Cardiac muscle cell (in vitro differentiated cells and primary cell): Measurements from ENCODE around the gene FAM83C. TPM values are rescaled to one million over a fixed set of nuclear protein-coding genes. Genes with fewer than 3 reads are reported as not detected.

Experiments
- DNase-seq, 2 donors: peaks; one replicate each; pipeline versions ENCODE4 v3.0.0 to v3.0.0-alpha.2; 2010 to 2017; ENCODE audit warnings: low read depth in 1 of 2, low spot score in 1 of 2
- H3K27ac ChIP-seq: fragments of 200-600 bp; sonication (generic); 2 replicates; pipeline ENCODE4 v1.5.1; 2016
- H3K27me3 ChIP-seq: fragments of 200-600 bp; sonication (generic); 2 replicates; pipeline ENCODE4 v1.6.0; 2016; ENCODE audit warnings: control low read depth
- H3K36me3 ChIP-seq: fragments of 200-600 bp; sonication (generic); 2 replicates; pipeline ENCODE4 v1.5.1; 2016; ENCODE audit warnings: control low read depth
- H3K4me1 ChIP-seq: fragments of 200-600 bp; sonication (generic); 2 replicates; pipeline ENCODE4 v1.8.1; 2017; ENCODE audit warnings: low read depth, mild to moderate bottlenecking, mixed run types
- H3K4me3 ChIP-seq: fragments of 200-600 bp; sonication (generic); 2 replicates; pipeline ENCODE4 v1.5.1; 2016; ENCODE audit warnings: mild to moderate bottlenecking
- H3K9me3 ChIP-seq: fragments of 200-600 bp; sonication (generic); 2 replicates; pipeline ENCODE4 v1.5.1; 2017; ENCODE audit warnings: low read depth, mild to moderate bottlenecking, control low read depth
- CTCF ChIP-seq: IDR thresholded peaks from 2 replicates; pipeline ENCODE4 v1.5.1; 2012; ENCODE audit warnings: low read depth, mild to moderate bottlenecking, low read length
- polyA plus RNA-seq: library from polyadenylated mRNA; unstranded; fragments of >200 nt; fragmentation: Nextera tagmentation; extraction: Ambion mirVana; gene quantifications from 2 replicates; pipeline ENCODE4 v1.2.1, GENCODE V29; 2016
- total RNA-seq: library from RNA; depleted of rRNA; stranded (reverse); fragments of >200 nt; gene quantifications from 2 replicates; pipeline ENCODE4 v1.2.3, GENCODE V29; 2016

The FAM83C gene
- total and polyA plus RNA-seq, 2 experiments from 2014 or later = not detected

DNA sequence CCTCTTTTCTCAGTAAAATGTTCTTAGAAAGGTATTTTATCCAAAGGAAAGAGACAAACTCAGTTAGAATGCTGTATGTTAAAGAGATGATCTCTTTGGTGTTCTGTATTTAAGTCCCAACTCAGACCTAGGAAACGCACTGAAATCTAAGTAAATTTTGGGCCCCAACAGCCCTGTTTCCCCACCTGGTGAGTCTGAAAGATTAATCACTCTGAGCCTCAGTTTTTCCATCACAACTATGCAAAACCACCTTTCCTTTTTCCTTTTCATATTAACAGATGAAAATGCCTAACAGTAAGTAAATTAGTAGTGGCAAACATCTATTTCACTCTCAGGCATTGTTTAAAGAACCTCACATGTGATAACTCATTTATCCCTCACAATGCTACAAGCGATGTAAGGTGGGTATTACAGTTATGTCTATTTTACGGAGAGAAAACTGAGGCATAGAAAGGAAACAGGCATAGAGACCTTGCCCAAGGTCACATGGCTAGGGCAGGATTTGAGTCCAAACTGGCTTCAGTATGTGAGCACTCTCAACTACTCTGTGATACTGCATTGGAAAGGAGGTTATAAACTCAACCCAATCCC is 36.0 kb upstream of the FAM83C start:
- Histone ChIP-seq H3K4me3 (no peak overlapping the region), H3K36me3 (no peaks in the 10 kb centered on the region), H3K27me3 (no peaks in the 10 kb centered on the region), H3K4me1 (peaks cover 5% of the 10 kb centered on the region), H3K27ac (no peak overlapping the region), H3K9me3 (no peaks in the 10 kb centered on the region)
- no peak for DNase-seq
- no peak for TF ChIP-seq CTCF

- H3K27ac ChIP-seq = peak overlapping the region; percentile 40
- H3K27me3 ChIP-seq = no peaks in the 10 kb centered on the region
- no peak overlapping the region for H3K4me3 ChIP-seq
- no peaks in the 10 kb centered on the region for H3K36me3 ChIP-seq
- H3K9me3 ChIP-seq = no peaks in the 10 kb centered on the region
- TF ChIP-seq CTCF = no peak
- peak in 1 of 2 donors; percentile 34 for DNase-seq
- H3K4me1 ChIP-seq = peaks cover 5% of the 10 kb centered on the region
These were observed 35.1 kb upstream of the FAM83C start for GRCh38 chr20:35327074-35327976.

GRCh38 chr20:35326740-35327073 is 34.5 kb upstream of the FAM83C start:
- Histone ChIP-seq H3K27ac (no peak overlapping the region), H3K36me3 (no peaks in the 10 kb centered on the region), H3K4me3 (no peak overlapping the region), H3K27me3 (no peaks in the 10 kb centered on the region), H3K4me1 (peaks cover 5% of the 10 kb centered on the region), H3K9me3 (no peaks in the 10 kb centered on the region)
- DNase-seq = no peak
- no peak for TF ChIP-seq CTCF

DNA sequence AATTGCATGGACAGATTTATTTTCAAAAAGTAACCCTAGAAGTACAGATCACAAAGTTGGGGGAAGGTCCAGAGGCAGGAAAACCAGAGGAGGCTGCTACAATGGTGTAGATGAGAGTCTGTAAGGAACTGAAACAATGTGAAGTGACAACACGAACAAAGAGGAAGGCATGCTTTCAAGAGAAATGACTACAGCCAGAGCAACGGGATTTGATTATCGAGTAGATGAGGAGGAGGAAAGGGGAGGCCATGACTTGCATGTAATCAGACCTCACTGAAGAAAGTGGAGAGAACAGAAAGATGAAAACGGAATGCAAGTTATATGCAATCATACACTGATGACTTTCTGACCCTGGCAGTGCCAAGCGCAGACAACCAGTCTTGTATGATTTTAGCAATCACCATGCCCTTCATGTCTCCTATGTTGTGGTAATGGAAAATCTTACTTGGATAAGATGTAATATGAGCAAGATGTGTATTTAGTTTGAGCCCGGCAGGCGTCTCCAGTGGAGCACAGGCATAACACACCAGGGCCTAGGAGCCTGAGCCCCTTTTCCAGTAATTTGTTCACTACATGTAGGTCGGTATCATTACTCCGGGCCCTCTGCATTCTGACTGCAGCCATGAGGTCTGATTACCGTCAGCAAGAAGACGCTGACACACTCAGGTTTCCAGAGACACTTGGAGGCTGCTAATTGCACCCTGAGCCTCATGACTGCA is 34.0 kb upstream of the FAM83C start:
- H3K4me3 ChIP-seq = no peak overlapping the region
- no peaks in the 10 kb centered on the region for H3K9me3 ChIP-seq
- H3K4me1 ChIP-seq = peaks cover 5% of the 10 kb centered on the region
- H3K36me3 ChIP-seq = no peaks in the 10 kb centered on the region
- H3K27me3 ChIP-seq = no peaks in the 10 kb centered on the region
- DNase-seq = no peak
- TF ChIP-seq CTCF = no peak
- H3K27ac ChIP-seq = no peak overlapping the region

DNA sequence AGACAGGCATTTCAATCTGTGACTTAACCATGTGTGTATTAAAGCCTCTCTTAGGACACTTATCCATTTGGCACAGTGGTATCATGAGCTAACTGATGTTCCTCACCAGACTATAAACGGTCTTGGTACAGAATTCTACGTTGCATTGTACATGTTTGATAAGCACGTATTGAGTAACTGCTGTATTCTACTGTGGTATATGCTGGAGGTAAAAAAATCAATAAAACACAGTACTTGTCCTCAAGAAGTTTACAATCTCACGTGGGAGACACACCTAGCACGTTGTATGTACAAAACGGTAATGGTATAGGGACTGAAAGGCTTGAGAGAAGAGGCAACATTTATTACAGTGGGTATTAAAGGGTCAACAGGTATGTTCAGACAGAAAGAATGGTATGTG is 33.2 kb upstream of the FAM83C start:
- DNase-seq = no peak
- Histone ChIP-seq H3K36me3 (no peaks in the 10 kb centered on the region), H3K27ac (no peak overlapping the region), H3K9me3 (no peaks in the 10 kb centered on the region), H3K4me1 (peaks cover 5% of the 10 kb centered on the region), H3K27me3 (no peaks in the 10 kb centered on the region), H3K4me3 (no peak overlapping the region)
- TF ChIP-seq CTCF = no peak
